GM12892 (cell line): ENCODE results near the gene MIER2.

Source experiments
- POLR2A ChIP-seq: IDR thresholded peaks from 2 replicates; pipeline ENCODE4 v1.6.1; 2011; ENCODE audit warnings: low read depth, low read length, control low read depth
- POLR2AphosphoS5 ChIP-seq: IDR thresholded peaks from 2 replicates; pipeline ENCODE4 v1.6.1; 2011; ENCODE audit warnings: low read depth, low read length, control low read depth

DNA sequence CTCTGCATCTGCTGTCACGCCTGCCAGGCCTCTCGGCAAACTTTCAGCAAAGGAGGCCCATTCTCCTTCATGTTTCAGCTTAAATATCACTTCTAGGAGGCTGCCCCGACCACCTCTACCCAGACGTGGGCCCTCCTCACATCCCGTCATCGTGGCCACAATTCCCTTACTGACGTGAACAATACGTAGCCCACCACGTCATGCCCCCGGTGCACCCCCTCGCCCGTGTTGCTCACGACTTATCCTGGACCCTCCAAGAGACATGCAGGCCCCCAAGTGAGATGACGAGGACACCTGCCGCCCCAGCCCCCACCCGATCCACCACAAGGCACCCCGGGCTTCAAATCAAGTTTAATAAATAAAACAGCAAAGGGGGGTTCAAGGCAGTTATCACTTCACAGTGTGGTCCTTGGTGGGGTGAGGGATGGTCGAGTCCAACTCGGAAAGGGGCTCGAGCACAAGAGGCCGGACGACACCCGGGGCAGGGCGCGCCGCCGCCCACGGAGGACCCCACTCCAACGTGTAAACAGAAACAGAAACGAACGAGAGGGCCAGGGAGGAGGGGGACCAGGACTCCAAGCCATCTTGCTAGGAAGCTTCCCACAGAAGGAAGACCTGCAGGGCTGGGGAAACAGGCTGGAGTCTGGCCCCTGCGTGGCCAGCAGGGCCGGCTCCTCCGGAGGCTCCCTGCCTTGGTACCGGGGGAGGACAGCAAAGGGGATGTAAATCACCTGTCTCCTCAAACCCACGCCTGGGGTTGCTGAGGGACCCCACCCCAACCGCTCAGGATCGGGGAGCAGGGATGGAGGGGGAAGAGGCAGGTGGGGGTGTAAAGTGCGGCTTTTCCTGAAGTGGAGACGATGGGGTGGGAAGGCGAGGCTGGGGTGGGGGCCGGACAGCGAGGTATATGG lies 39.1 kb downstream of the MIER2 start:
- TF ChIP-seq POLR2A: no peak
- peak; percentile 6; the same call in 1 of the 2 replicates for TF ChIP-seq POLR2AphosphoS5
